Panc1 (cell line): ENCODE measurements around the gene SDK1.

Experiments
- CTCF ChIP-seq: fragments of 450-650 bp; IDR thresholded peaks from 2 replicates; pipeline ENCODE4 v1.5.1; 2017; ENCODE audit warnings: mild to moderate bottlenecking
- POLR2AphosphoS5 ChIP-seq: IDR thresholded peaks from 2 replicates; pipeline ENCODE4 v1.6.1; 2012; ENCODE audit warnings: mild to moderate bottlenecking, low read depth, low read length, moderate library complexity
- REST ChIP-seq, 2 experiments: IDR thresholded peaks; 2 replicates each; pipeline ENCODE4 v1.6.1; 2011 to 2012; ENCODE audit warnings: low read depth in 2 of 2, control low read depth in 1 of 2, low read length in 1 of 2, mild to moderate bottlenecking in 1 of 2, moderate library complexity in 1 of 2; ENCODE audit not compliant: insufficient read depth in 1 of 2
- SIN3A ChIP-seq: IDR thresholded peaks from 2 replicates; pipeline ENCODE4 v1.6.1; 2012; ENCODE audit warnings: low read depth, mild to moderate bottlenecking, low read length, moderate library complexity, borderline replicate concordance; ENCODE audit not compliant: insufficient read depth

- TF ChIP-seq CTCF (no peak), POLR2AphosphoS5 (no peak), SIN3A (no peak), REST (IDR thresholded peaks at IDR 0.05; ENCODE audit: insufficient read depth in 1 of 2, low read depth in 2 of 2, low read length in 1 of 2) (no peak)
Measured at GRCh38 chr7:3973264-3973663, 672.2 kb downstream of the SDK1 start.
